Measurements from ENCODE around the gene VAV3.

DNA sequence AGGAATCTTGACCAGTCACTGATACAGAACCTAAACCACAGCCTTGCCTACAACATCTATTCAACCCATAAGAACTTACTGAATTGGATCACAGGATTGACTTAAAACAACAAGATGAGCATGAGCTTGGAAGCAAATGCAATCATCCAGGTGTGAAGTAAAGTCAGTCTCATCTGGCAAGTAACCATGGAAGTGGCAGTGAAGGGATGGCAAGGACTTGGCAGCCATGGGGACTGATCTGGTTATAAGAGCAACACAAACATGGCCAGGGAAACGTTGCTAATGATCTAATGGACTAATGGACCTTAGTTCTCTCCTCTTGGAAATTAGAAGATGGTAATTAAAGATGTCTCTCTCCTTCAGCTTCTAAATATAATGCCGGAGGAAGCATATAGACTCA is 133.1 kb downstream of the VAV3 start:
- TF ChIP-seq, protein P1, sequence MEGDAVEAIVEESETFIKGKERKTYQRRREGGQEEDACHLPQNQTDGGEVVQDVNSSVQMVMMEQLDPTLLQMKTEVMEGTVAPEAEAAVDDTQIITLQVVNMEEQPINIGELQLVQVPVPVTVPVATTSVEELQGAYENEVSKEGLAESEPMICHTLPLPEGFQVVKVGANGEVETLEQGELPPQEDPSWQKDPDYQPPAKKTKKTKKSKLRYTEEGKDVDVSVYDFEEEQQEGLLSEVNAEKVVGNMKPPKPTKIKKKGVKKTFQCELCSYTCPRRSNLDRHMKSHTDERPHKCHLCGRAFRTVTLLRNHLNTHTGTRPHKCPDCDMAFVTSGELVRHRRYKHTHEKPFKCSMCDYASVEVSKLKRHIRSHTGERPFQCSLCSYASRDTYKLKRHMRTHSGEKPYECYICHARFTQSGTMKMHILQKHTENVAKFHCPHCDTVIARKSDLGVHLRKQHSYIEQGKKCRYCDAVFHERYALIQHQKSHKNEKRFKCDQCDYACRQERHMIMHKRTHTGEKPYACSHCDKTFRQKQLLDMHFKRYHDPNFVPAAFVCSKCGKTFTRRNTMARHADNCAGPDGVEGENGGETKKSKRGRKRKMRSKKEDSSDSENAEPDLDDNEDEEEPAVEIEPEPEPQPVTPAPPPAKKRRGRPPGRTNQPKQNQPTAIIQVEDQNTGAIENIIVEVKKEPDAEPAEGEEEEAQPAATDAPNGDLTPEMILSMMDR (IDR thresholded peaks at IDR 0.05), result no peak
- no peak for TF ChIP-seq ZFX (IDR thresholded peaks at IDR 0.05; ENCODE audit: borderline replicate concordance)

Measured in 22Rv1 (cell line).